PFSK-1 (cell line): ENCODE data around the gene CNTLN.

Experiments
- FOXP2 ChIP-seq: optimal IDR thresholded peaks from 2 replicates; pipeline ENCODE3; 2011; ENCODE audit warnings: borderline replicate concordance, control low read depth, inconsistent platforms; ENCODE audit not compliant: insufficient read depth; ENCODE audit errors: extremely low read length, extremely low read depth
- POLR2AphosphoS5 ChIP-seq: IDR thresholded peaks from 2 replicates; pipeline ENCODE4 v1.6.1; 2012; ENCODE audit warnings: low read depth, mild to moderate bottlenecking, control low read depth, low read length, moderate library complexity
- SIN3A ChIP-seq: IDR thresholded peaks from 2 replicates; pipeline ENCODE4 v1.6.1; 2012; ENCODE audit warnings: mild to moderate bottlenecking, low read length, moderate library complexity, borderline replicate concordance; ENCODE audit not compliant: insufficient read depth
- TAF1 ChIP-seq: IDR thresholded peaks from 2 replicates; pipeline ENCODE4 v1.6.1; 2012; ENCODE audit warnings: low read length, control low read depth, borderline replicate concordance; ENCODE audit not compliant: insufficient read depth
- TF ChIP-seq, protein P1 (sequence below), 2 experiments: IDR thresholded peaks; 2 replicates each; pipeline versions ENCODE4 v1.6.1 to v1.8.0; 2011 to 2012; ENCODE audit warnings: low read depth in 2 of 2, low read length in 2 of 2, control low read depth in 1 of 2, inconsistent platforms in 1 of 2, mild to moderate bottlenecking in 1 of 2, moderate library complexity in 1 of 2; ENCODE audit not compliant: insufficient read depth in 1 of 2

DNA sequence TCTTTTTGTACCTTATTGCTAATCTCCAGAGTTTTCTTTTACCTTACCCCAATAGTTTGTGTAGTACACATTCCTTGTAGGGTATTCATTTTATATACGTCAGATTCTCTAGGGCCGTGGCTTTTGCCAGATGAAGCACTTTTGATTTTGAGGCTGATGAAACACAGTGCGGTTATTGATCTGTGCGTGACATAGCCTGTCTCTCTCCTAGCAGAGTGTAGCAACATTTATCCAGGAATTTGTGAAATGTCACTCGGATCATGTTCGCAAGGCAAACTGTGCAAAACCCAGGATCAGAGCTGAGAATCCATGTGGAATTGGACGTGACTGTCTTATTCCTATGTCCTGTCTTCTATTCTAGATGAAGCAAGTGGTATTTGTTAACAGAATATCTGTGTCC is 302.0 kb downstream of the CNTLN start:
- TF ChIP-seq, protein P1, sequence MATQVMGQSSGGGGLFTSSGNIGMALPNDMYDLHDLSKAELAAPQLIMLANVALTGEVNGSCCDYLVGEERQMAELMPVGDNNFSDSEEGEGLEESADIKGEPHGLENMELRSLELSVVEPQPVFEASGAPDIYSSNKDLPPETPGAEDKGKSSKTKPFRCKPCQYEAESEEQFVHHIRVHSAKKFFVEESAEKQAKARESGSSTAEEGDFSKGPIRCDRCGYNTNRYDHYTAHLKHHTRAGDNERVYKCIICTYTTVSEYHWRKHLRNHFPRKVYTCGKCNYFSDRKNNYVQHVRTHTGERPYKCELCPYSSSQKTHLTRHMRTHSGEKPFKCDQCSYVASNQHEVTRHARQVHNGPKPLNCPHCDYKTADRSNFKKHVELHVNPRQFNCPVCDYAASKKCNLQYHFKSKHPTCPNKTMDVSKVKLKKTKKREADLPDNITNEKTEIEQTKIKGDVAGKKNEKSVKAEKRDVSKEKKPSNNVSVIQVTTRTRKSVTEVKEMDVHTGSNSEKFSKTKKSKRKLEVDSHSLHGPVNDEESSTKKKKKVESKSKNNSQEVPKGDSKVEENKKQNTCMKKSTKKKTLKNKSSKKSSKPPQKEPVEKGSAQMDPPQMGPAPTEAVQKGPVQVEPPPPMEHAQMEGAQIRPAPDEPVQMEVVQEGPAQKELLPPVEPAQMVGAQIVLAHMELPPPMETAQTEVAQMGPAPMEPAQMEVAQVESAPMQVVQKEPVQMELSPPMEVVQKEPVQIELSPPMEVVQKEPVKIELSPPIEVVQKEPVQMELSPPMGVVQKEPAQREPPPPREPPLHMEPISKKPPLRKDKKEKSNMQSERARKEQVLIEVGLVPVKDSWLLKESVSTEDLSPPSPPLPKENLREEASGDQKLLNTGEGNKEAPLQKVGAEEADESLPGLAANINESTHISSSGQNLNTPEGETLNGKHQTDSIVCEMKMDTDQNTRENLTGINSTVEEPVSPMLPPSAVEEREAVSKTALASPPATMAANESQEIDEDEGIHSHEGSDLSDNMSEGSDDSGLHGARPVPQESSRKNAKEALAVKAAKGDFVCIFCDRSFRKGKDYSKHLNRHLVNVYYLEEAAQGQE (IDR thresholded peaks at IDR 0.05; ENCODE audit: insufficient read depth in 1 of 2, low read depth in 2 of 2, low read length in 2 of 2), result no peak
- no peak for TF ChIP-seq POLR2AphosphoS5
- TF ChIP-seq SIN3A, result no peak
- no peak for TF ChIP-seq FOXP2
- TF ChIP-seq TAF1, result no peak
